HCT116 (cell line): ENCODE data around the gene SELENOH.

Source experiments
- JUND ChIP-seq: IDR thresholded peaks from 2 replicates; pipeline ENCODE4 v1.6.1; 2012
- POLR2A ChIP-seq: IDR thresholded peaks from 2 replicates; pipeline ENCODE4 v1.7.0; 2011; ENCODE audit warnings: borderline replicate concordance; ENCODE audit not compliant: insufficient read depth, insufficient read length; ENCODE audit errors: extremely low read depth
- REST ChIP-seq: IDR thresholded peaks from 2 replicates; pipeline ENCODE4 v1.6.1; 2012; ENCODE audit warnings: low read depth
- SRF ChIP-seq: IDR thresholded peaks from 2 replicates; pipeline ENCODE4 v1.6.1; 2012; ENCODE audit warnings: low read depth
- TF ChIP-seq, protein P1 (sequence below), 3 experiments: fragments of 200-600 bp in 1 of 3; sonication (generic) in 1 of 3; IDR thresholded peaks in 2 of 3; conservative IDR thresholded peaks in 1 of 3; 2 replicates each; pipeline ENCODE4 v1.5.1; 2012 to 2017; ENCODE audit warnings: low read depth in 2 of 3, low read length in 2 of 3, antibody characterized with exemption in 1 of 3, borderline replicate concordance in 1 of 3, control low read depth in 1 of 3, mild to moderate bottlenecking in 1 of 3, mixed read lengths in 1 of 3, mixed run types in 1 of 3, moderate library complexity in 1 of 3; ENCODE audit not compliant: insufficient read depth in 1 of 3

- TF ChIP-seq, protein P1, sequence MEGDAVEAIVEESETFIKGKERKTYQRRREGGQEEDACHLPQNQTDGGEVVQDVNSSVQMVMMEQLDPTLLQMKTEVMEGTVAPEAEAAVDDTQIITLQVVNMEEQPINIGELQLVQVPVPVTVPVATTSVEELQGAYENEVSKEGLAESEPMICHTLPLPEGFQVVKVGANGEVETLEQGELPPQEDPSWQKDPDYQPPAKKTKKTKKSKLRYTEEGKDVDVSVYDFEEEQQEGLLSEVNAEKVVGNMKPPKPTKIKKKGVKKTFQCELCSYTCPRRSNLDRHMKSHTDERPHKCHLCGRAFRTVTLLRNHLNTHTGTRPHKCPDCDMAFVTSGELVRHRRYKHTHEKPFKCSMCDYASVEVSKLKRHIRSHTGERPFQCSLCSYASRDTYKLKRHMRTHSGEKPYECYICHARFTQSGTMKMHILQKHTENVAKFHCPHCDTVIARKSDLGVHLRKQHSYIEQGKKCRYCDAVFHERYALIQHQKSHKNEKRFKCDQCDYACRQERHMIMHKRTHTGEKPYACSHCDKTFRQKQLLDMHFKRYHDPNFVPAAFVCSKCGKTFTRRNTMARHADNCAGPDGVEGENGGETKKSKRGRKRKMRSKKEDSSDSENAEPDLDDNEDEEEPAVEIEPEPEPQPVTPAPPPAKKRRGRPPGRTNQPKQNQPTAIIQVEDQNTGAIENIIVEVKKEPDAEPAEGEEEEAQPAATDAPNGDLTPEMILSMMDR (IDR thresholded peaks at IDR 0.05 in 2 of 3, conservative IDR thresholded peaks at IDR 0.05 in 1 of 3; ENCODE audit: borderline replicate concordance in 1 of 3, insufficient read depth in 1 of 3, low read depth in 2 of 3, low read length in 2 of 3): no peak
- no peak for TF ChIP-seq POLR2A
- TF ChIP-seq SRF: no peak
- TF ChIP-seq JUND: no peak
- no peak for TF ChIP-seq REST
Observed at GRCh38 chr11:57764566-57764965, 23.3 kb downstream of the SELENOH start.
